NB4 (cell line): ENCODE data around the gene ESM1.

ENCODE experiments used
- MYC ChIP-seq: IDR thresholded peaks from 2 replicates; pipeline ENCODE4 v1.6.1; 2011; ENCODE audit warnings: low read depth, low read length
- POLR2A ChIP-seq: IDR thresholded peaks from 2 replicates; pipeline ENCODE4 v1.6.1; 2011; ENCODE audit warnings: mild to moderate bottlenecking; ENCODE audit not compliant: insufficient read length; ENCODE audit errors: extremely low read depth
- TF ChIP-seq, protein P1 (sequence below): IDR thresholded peaks from one replicate; pipeline ENCODE4 v1.5.1; 2012; ENCODE audit warnings: low read depth, low read length
- TF ChIP-seq, protein P2 (sequence below): IDR thresholded peaks from 2 replicates; pipeline ENCODE4 v1.6.1; 2011; ENCODE audit warnings: low read depth, low read length

DNA sequence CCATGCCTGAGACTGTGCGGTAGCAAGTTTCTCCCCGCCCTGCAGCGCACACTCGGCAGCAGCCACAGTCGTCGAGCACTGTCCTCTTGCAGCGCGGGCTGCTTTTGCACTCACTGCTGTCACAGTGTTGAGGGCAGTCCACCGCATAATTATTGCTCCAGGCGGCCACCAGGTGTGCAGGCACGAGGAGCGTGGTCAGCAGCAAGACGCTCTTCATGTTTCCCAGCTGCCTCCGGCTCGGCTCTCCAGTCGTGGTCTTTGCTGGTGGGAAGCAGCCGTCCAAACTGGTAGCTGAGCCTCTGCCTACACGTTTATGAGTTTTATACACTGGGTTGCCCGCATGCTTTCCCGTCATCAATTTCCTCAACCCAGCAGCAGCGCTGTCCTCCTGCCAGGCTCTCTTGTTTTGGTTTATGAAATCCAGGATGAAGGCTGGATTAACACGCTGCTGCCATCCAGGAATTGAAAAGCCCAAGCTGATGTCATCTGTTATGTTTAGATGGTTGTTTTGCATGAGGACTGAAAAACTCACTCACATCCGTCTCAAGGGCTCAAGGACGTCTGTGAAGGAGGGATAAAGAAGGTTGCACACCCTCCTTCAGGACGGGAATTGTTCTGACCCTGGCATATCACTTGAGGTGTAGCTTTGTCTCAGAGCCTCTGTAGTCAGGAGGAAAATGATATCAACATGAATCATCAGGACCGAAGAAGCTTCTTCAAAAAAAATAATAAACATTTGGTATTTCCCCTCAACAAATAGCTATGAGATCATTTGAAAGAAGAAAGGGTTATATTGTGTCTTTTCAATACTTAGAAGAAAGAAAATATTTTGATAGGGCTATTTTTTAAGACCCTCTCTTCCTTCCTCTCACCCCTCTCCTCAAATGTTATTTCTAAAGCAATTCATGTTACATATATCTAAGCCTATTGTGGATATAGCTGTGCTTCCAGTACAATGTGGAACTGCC is at the start of gene ESM1:
- TF ChIP-seq, protein P1, sequence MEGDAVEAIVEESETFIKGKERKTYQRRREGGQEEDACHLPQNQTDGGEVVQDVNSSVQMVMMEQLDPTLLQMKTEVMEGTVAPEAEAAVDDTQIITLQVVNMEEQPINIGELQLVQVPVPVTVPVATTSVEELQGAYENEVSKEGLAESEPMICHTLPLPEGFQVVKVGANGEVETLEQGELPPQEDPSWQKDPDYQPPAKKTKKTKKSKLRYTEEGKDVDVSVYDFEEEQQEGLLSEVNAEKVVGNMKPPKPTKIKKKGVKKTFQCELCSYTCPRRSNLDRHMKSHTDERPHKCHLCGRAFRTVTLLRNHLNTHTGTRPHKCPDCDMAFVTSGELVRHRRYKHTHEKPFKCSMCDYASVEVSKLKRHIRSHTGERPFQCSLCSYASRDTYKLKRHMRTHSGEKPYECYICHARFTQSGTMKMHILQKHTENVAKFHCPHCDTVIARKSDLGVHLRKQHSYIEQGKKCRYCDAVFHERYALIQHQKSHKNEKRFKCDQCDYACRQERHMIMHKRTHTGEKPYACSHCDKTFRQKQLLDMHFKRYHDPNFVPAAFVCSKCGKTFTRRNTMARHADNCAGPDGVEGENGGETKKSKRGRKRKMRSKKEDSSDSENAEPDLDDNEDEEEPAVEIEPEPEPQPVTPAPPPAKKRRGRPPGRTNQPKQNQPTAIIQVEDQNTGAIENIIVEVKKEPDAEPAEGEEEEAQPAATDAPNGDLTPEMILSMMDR = no peak
- TF ChIP-seq POLR2A (no peak), MYC (no peak)
- TF ChIP-seq, protein P2, sequence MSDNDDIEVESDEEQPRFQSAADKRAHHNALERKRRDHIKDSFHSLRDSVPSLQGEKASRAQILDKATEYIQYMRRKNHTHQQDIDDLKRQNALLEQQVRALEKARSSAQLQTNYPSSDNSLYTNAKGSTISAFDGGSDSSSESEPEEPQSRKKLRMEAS = no peak
